IPS-20b (cell line): Measurements from ENCODE around the gene GTF3C5.

Source experiments
- H3K27ac ChIP-seq: one replicate; pipeline ENCODE4 v1.5.1; 2013; ENCODE audit warnings: low read length
- H3K27me3 ChIP-seq: 2 replicates; pipeline ENCODE4 v1.6.1; 2013; ENCODE audit warnings: mild to moderate bottlenecking, low read length, inconsistent platforms; ENCODE audit not compliant: insufficient read depth
- H3K36me3 ChIP-seq: 2 replicates; pipeline ENCODE4 v1.6.1; 2013; ENCODE audit warnings: low read depth, mild to moderate bottlenecking, inconsistent platforms, low read length, moderate library complexity; ENCODE audit not compliant: insufficient read depth
- H3K4me1 ChIP-seq: 2 replicates; pipeline ENCODE4 v1.6.1; 2013; ENCODE audit warnings: mild to moderate bottlenecking, control low read depth, inconsistent platforms, low read length, moderate library complexity; ENCODE audit not compliant: insufficient read depth
- H3K4me3 ChIP-seq: 2 replicates; pipeline ENCODE4 v1.5.1; 2013; ENCODE audit warnings: mild to moderate bottlenecking, low read length, inconsistent platforms
- H3K9ac ChIP-seq: 2 replicates; pipeline ENCODE4 v1.6.1; 2013; ENCODE audit warnings: low read depth, mild to moderate bottlenecking, inconsistent platforms, low read length, moderate library complexity
- H3K9me3 ChIP-seq: 2 replicates; pipeline ENCODE4 v1.6.1; 2013; ENCODE audit warnings: mild to moderate bottlenecking, low read depth, low read length, inconsistent platforms; ENCODE audit not compliant: insufficient read depth

Gene GTF3C5

DNA sequence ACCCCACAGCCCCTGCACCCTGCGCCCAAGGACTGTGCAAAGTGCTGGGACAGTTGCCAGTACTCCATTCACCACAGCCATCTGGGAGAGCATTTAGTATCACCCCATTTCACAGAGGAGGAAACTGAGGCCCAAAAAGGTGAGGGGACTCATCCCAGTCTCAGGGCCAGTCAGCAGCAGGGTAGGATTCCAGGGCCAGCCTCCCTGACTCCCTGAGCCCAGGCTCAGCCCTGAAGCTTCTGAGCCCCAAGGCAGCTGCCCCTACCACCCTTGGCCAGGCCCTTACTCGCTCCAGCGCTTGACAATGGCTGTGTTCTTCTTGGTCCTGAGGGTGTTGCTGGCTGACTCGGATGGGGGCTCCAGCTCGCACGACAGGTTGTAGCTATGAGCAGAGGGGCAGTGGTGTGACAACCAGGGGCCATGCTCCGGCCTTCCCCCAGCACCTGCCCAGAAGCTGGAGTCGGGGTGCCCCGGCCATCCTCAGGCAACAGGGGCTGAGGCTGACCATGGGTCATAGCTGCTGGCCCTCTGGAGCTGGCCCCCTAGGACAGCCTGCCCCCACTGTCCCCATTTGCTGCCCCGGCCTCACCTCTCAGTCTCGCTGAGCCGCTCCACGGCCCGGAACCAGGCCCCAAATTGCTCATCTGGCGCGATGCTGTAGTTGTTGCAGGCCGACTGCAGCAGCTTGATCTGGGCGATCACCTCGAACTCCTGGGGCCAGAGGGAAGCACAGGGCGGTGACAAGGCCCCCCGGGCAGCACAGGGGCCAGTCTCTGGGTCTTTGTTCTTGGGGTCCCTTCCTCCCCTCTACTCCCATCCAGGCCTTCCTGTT, 71.6 kb downstream of the GTF3C5 start:
- Histone ChIP-seq H3K9me3 (no peaks in the 10 kb centered on the region), H3K27ac (no peak overlapping the region), H3K36me3 (peaks cover 62% of the 10 kb centered on the region), H3K9ac (no peak overlapping the region), H3K4me1 (no peaks in the 10 kb centered on the region), H3K27me3 (no peaks in the 10 kb centered on the region), H3K4me3 (no peak overlapping the region)

GRCh38 chr9:133103183-133103986, 72.6 kb downstream of the GTF3C5 start:
- no peaks in the 10 kb centered on the region for H3K4me1 ChIP-seq
- no peaks in the 10 kb centered on the region for H3K9me3 ChIP-seq
- no peak overlapping the region for H3K27ac ChIP-seq
- H3K9ac ChIP-seq = no peak overlapping the region
- H3K27me3 ChIP-seq = no peaks in the 10 kb centered on the region
- H3K36me3 ChIP-seq = peaks cover 60% of the 10 kb centered on the region
- no peak overlapping the region for H3K4me3 ChIP-seq

DNA sequence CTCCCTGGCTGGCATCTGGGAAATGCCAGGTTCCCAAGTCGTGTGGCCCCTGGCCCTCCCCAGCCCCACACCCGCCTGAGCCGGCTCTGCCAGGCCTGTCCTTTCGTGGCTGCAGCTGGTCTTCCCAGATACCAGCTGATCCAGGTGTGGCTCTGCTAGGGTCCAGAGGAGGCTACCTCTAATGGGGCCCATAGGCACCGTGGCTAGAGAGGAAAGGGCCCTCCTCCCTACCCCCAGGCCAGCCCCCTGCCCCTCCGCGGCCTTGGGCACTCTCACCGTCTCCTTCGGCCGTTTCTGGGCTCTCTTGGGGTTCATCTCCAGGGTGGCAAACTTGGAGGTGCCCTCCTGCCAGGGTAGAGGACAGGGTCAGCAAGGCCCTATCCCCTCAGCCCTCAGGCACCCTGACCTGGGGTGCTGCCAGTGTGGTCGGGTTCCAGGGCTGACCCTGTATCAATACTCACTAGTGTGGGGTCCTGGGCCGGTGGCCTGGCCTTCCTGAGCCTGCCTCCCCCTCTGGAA, 73.2 kb downstream of the GTF3C5 start:
- no peak overlapping the region for H3K4me3 ChIP-seq
- H3K9me3 ChIP-seq = no peaks in the 10 kb centered on the region
- H3K9ac ChIP-seq = no peak overlapping the region
- peaks cover 55% of the 10 kb centered on the region for H3K36me3 ChIP-seq
- H3K4me1 ChIP-seq = no peaks in the 10 kb centered on the region
- H3K27ac ChIP-seq = no peak overlapping the region
- H3K27me3 ChIP-seq = no peaks in the 10 kb centered on the region

- H3K4me3 ChIP-seq = no peak overlapping the region
- H3K4me1 ChIP-seq = no peaks in the 10 kb centered on the region
- H3K36me3 ChIP-seq = peaks cover 53% of the 10 kb centered on the region
- H3K27me3 ChIP-seq = no peaks in the 10 kb centered on the region
- H3K9ac ChIP-seq = no peak overlapping the region
- H3K9me3 ChIP-seq = no peaks in the 10 kb centered on the region
- H3K27ac ChIP-seq = no peak overlapping the region
These were observed 74.1 kb downstream of the GTF3C5 start for GRCh38 chr9:133104718-133105460.

- Histone ChIP-seq H3K4me3 (no peak overlapping the region), H3K9me3 (no peaks in the 10 kb centered on the region), H3K4me1 (no peaks in the 10 kb centered on the region), H3K36me3 (peaks cover 48% of the 10 kb centered on the region), H3K27me3 (no peaks in the 10 kb centered on the region), H3K27ac (no peak overlapping the region), H3K9ac (no peak overlapping the region)
These were observed 74.6 kb downstream of the GTF3C5 start for GRCh38 chr9:133105461-133105770.

- no peaks in the 10 kb centered on the region for H3K4me1 ChIP-seq
- H3K4me3 ChIP-seq = no peak overlapping the region
- H3K27me3 ChIP-seq = no peaks in the 10 kb centered on the region; the same call in 1 of the 2 replicates
- H3K27ac ChIP-seq = no peak overlapping the region
- peaks cover 36% of the 10 kb centered on the region for H3K36me3 ChIP-seq
- no peaks in the 10 kb centered on the region for H3K9me3 ChIP-seq
- H3K9ac ChIP-seq = no peak overlapping the region
These were observed 75.9 kb downstream of the GTF3C5 start for GRCh38 chr9:133106511-133107244.

GRCh38 chr9:133107245-133107722, 76.5 kb downstream of the GTF3C5 start:
- Histone ChIP-seq H3K27ac (no peak overlapping the region), H3K4me1 (no peaks in the 10 kb centered on the region), H3K36me3 (peaks cover 30% of the 10 kb centered on the region), H3K9ac (no peak overlapping the region), H3K4me3 (no peak overlapping the region), H3K9me3 (no peaks in the 10 kb centered on the region), H3K27me3 (no peaks in the 10 kb centered on the region; the same call in 1 of the 2 replicates)
